Stimulated activated CD4-positive, alpha-beta T cell treated with anti-CD3 and anti-CD28 coated beads, Interleukin-15, amount 100 ng/mL, for 1 hour (primary cell): ENCODE data around the gene PVRIG.
A peak's percentile ranks its signal among the peaks of the same experiment; 100 is the strongest.
"Not testable (repeated sequence)": the region's sequence is repeated elsewhere in the genome, so short reads cannot be mapped to it uniquely, and the experiment has no call there.

Source experiments
- DNase-seq, 2 donors: peaks; one replicate each; pipeline ENCODE4 v3.0.0-alpha.2; 2020; ENCODE audit warnings: low read depth in 1 of 2, low spot score in 1 of 2

Gene PVRIG

GRCh38 chr7:100224891-100225290 is 5.1 kb downstream of the PVRIG start:
- DNase-seq, result not testable (repeated sequence)

GRCh38 chr7:100234660-100235317 is 15.0 kb downstream of the PVRIG start:
- not testable (repeated sequence) for DNase-seq

GRCh38 chr7:100239975-100240374 is 20.2 kb downstream of the PVRIG start:
- DNase-seq, result not testable (repeated sequence)

GRCh38 chr7:100243385-100243784 is 23.6 kb downstream of the PVRIG start:
- DNase-seq, result peak in 1 of 2 donors; percentile 16

- DNase-seq, result not testable (repeated sequence)
Measured at GRCh38 chr7:100244988-100245605, 25.3 kb downstream of the PVRIG start.

- not testable (repeated sequence) for DNase-seq
Measured at GRCh38 chr7:100246121-100246864, 26.5 kb downstream of the PVRIG start.

- not testable (repeated sequence) for DNase-seq
Measured at GRCh38 chr7:100246865-100247137, 27.1 kb downstream of the PVRIG start.

- DNase-seq, result no peak
Measured at GRCh38 chr7:100247152-100247757, 27.5 kb downstream of the PVRIG start.

GRCh38 chr7:100248483-100248882 is 28.7 kb downstream of the PVRIG start:
- no peak for DNase-seq

- DNase-seq, result no peak
Measured at GRCh38 chr7:100257017-100257416, 37.3 kb downstream of the PVRIG start.

- DNase-seq, result not testable (repeated sequence)
Measured at GRCh38 chr7:100259984-100260383, 40.2 kb downstream of the PVRIG start.

- not testable (repeated sequence) for DNase-seq
Measured at GRCh38 chr7:100262896-100263295, 43.1 kb downstream of the PVRIG start.

- not testable (repeated sequence) for DNase-seq
Measured at GRCh38 chr7:100264223-100264622, 44.5 kb downstream of the PVRIG start.

GRCh38 chr7:100264669-100265165 is 45.0 kb downstream of the PVRIG start:
- DNase-seq, result not testable (repeated sequence)

GRCh38 chr7:100265851-100266250 is 46.1 kb downstream of the PVRIG start:
- not testable (repeated sequence) for DNase-seq

- no peak for DNase-seq
Measured at GRCh38 chr7:100266576-100267354, 47.0 kb downstream of the PVRIG start.

GRCh38 chr7:100267648-100268047 is 47.9 kb downstream of the PVRIG start:
- no peak for DNase-seq

GRCh38 chr7:100268882-100269281 is 49.1 kb downstream of the PVRIG start:
- DNase-seq, result not testable (repeated sequence)

GRCh38 chr7:100269306-100270045 is 49.7 kb downstream of the PVRIG start:
- DNase-seq, result not testable (repeated sequence)
